IMR-90 (cell line): ENCODE results near the gene MAN1C1. TPM values are rescaled to one million over a fixed set of nuclear protein-coding genes. Genes with fewer than 3 reads are reported as not detected.

Source experiments
- ATAC-seq: fragments of 200-7000 bp; cut with Tn5 transposase; 2 replicates; pipeline ENCODE4 v1.9.1; 2020; ENCODE audit warnings: low read depth, mild to moderate bottlenecking, moderate library complexity
- BruUV-seq: library from RNA; stranded (reverse); fragments of 400-500 nt; replicated peaks from 2 replicates; lab custom pipeline; 2021; lab: Mats Ljungman, UMichigan
- CTCF ChIA-PET: fragments of 300-600 bp; formaldehyde crosslinking; extraction: SDS; loops from one replicate; lab custom pipeline; 2021; ENCODE audit warnings: antibody characterized with exemption; lab: Yijun Ruan, JAX
- POLR2A ChIA-PET: fragments of 300-600 bp; sonication (Branson Sonifier 250); formaldehyde crosslinking; loops from one replicate; lab custom pipeline; 2022; ENCODE audit warnings: antibody characterized with exemption; ENCODE audit not compliant: unreplicated experiment; lab: Charles Lee
- DNase-seq: peaks from one replicate; pipeline ENCODE4 v3.0.0; 2013
- H2AFZ ChIP-seq: replicated peaks from 2 replicates; pipeline ENCODE3; 2013; ENCODE audit warnings: low read length, mild to moderate bottlenecking; ENCODE audit not compliant: poor library complexity
- H2AK5ac ChIP-seq: 2 replicates; pipeline ENCODE4 v1.6.1; 2013; ENCODE audit warnings: low read depth, low read length, inconsistent platforms
- H2AK9ac ChIP-seq: replicated peaks from 2 replicates; pipeline ENCODE3; 2013; ENCODE audit warnings: mild to moderate bottlenecking, low read depth, low read length, moderate library complexity; ENCODE audit not compliant: poor library complexity
- H2BK120ac ChIP-seq: 2 replicates; pipeline ENCODE4 v1.6.1; 2013; ENCODE audit warnings: low read depth, low read length, inconsistent platforms
- H2BK15ac ChIP-seq: 3 replicates; pipeline ENCODE4 v1.6.1; 2013; ENCODE audit warnings: low read depth, low read length, inconsistent platforms
- H2BK20ac ChIP-seq: 2 replicates; pipeline ENCODE4 v1.6.1; 2013; ENCODE audit warnings: low read depth, mild to moderate bottlenecking, inconsistent platforms, low read length, moderate library complexity
- H2BK5ac ChIP-seq: 2 replicates; pipeline ENCODE4 v1.6.1; 2013; ENCODE audit warnings: mild to moderate bottlenecking, low read depth, low read length, inconsistent platforms; ENCODE audit not compliant: poor library complexity, severe bottlenecking
- H3K14ac ChIP-seq: replicated peaks from 2 replicates; pipeline ENCODE4 v1.6.1; 2013; ENCODE audit warnings: low read depth, low read length, inconsistent platforms
- H3K18ac ChIP-seq: 2 replicates; pipeline ENCODE4 v1.6.1; 2013; ENCODE audit warnings: low read depth, low read length, control low read depth
- H3K23ac ChIP-seq: 2 replicates; pipeline ENCODE4 v1.6.1; 2013; ENCODE audit warnings: low read depth, low read length, inconsistent platforms
- H3K27ac ChIP-seq: 2 replicates; pipeline ENCODE4 v1.5.1; 2013; ENCODE audit warnings: mild to moderate bottlenecking, control low read depth, low read length; ENCODE audit not compliant: insufficient read depth
- H3K27me3 ChIP-seq: 2 replicates; pipeline ENCODE4 v1.6.1; 2013; ENCODE audit warnings: low read length; ENCODE audit not compliant: control insufficient read depth, insufficient read depth
- H3K36me3 ChIP-seq: 2 replicates; pipeline ENCODE4 v1.6.1; 2013; ENCODE audit warnings: low read length, mixed read lengths; ENCODE audit not compliant: control insufficient read depth, insufficient read depth
- H3K4ac ChIP-seq: 2 replicates; pipeline ENCODE4 v1.6.1; 2013; ENCODE audit warnings: low read depth, low read length, inconsistent platforms
- H3K4me1 ChIP-seq: 2 replicates; pipeline ENCODE4 v1.6.1; 2013; ENCODE audit warnings: low read length, mixed read lengths; ENCODE audit not compliant: control insufficient read depth, insufficient read depth
- H3K4me2 ChIP-seq: 2 replicates; pipeline ENCODE4 v1.6.1; 2013; ENCODE audit warnings: low read depth, mild to moderate bottlenecking, control low read depth, low read length, moderate library complexity
- H3K4me3 ChIP-seq: 2 replicates; pipeline ENCODE4 v1.5.1; 2013; ENCODE audit warnings: low read depth, mild to moderate bottlenecking, control low read depth, low read length, moderate library complexity; ENCODE audit not compliant: insufficient read depth
- H3K56ac ChIP-seq: 2 replicates; pipeline ENCODE4 v1.6.1; 2013; ENCODE audit warnings: low read length, inconsistent platforms; ENCODE audit not compliant: insufficient read depth; ENCODE audit errors: extremely low read depth
- H3K79me1 ChIP-seq, 2 experiments: 2 replicates each; pipeline ENCODE4 v1.6.1; 2013; ENCODE audit warnings: low read length in 2 of 2, inconsistent platforms in 1 of 2, low read depth in 1 of 2
- H3K9ac ChIP-seq: 2 replicates; pipeline ENCODE4 v1.6.1; 2013; ENCODE audit warnings: low read depth, low read length, control low read depth
- H3K9me1 ChIP-seq: 2 replicates; pipeline ENCODE4 v1.6.1; 2013; ENCODE audit warnings: low read length, inconsistent platforms; ENCODE audit not compliant: insufficient read depth
- H3K9me3 ChIP-seq: 2 replicates; pipeline ENCODE4 v1.6.1; 2013; ENCODE audit warnings: low read length; ENCODE audit not compliant: control insufficient read depth, insufficient read depth
- H4K20me1 ChIP-seq: 2 replicates; pipeline ENCODE4 v1.6.1; 2013; ENCODE audit warnings: low read length, inconsistent platforms; ENCODE audit not compliant: insufficient read depth
- H4K5ac ChIP-seq: 2 replicates; pipeline ENCODE4 v1.6.1; 2013; ENCODE audit warnings: mild to moderate bottlenecking, low read depth, low read length, control low read depth
- H4K8ac ChIP-seq, 2 experiments: 2 replicates each; pipeline ENCODE4 v1.6.1; 2013; ENCODE audit warnings: low read depth in 2 of 2, low read length in 2 of 2, control low read depth in 1 of 2, inconsistent platforms in 1 of 2
- H4K91ac ChIP-seq: 2 replicates; pipeline ENCODE4 v1.6.1; 2013; ENCODE audit warnings: low read depth, low read length, inconsistent platforms; ENCODE audit not compliant: insufficient read depth
- CEBPB ChIP-seq: IDR thresholded peaks from 2 replicates; pipeline ENCODE4 v1.6.1; 2012; ENCODE audit warnings: low read depth, low read length, improper control_type of control experiment
- ELK1 ChIP-seq: fragments of 150-350 bp; IDR thresholded peaks from 2 replicates; pipeline ENCODE4 v1.6.1; 2016; ENCODE audit warnings: low read depth, mild to moderate bottlenecking, low read length, moderate library complexity, borderline replicate concordance
- FOS ChIP-seq: fragments of 150-350 bp; IDR thresholded peaks from 2 replicates; pipeline ENCODE4 v1.6.1; 2016; ENCODE audit warnings: low read depth, low read length
- MAFK ChIP-seq: IDR thresholded peaks from 2 replicates; pipeline ENCODE4 v1.6.1; 2012; ENCODE audit warnings: low read depth, low read length, improper control_type of control experiment
- MXI1 ChIP-seq: IDR thresholded peaks from 2 replicates; pipeline ENCODE4 v1.6.1; 2012; ENCODE audit warnings: low read depth, mild to moderate bottlenecking, low read length, moderate library complexity, borderline replicate concordance
- NFE2L2 ChIP-seq: fragments of 150-350 bp; IDR thresholded peaks from 2 replicates; pipeline ENCODE4 v1.6.1; 2016; ENCODE audit warnings: low read depth, mild to moderate bottlenecking, low read length
- POLR2A ChIP-seq: IDR thresholded peaks from 2 replicates; pipeline ENCODE4 v1.6.1; 2012; ENCODE audit warnings: mild to moderate bottlenecking, low read depth, low read length
- RAD21 ChIP-seq: IDR thresholded peaks from 2 replicates; pipeline ENCODE4 v1.6.1; 2012; ENCODE audit warnings: low read length, improper control_type of control experiment
- RCOR1 ChIP-seq: IDR thresholded peaks from 2 replicates; pipeline ENCODE4 v1.6.1; 2012; ENCODE audit warnings: mild to moderate bottlenecking, low read length, improper control_type of control experiment; ENCODE audit not compliant: insufficient replicate concordance
- SMC3 ChIP-seq: fragments of 150-350 bp; IDR thresholded peaks from 2 replicates; pipeline ENCODE4 v1.6.1; 2016; ENCODE audit warnings: low read depth, mild to moderate bottlenecking, antibody characterized with exemption, low read length, moderate library complexity
- USF2 ChIP-seq: fragments of 150-350 bp; IDR thresholded peaks from 2 replicates; pipeline ENCODE4 v1.6.1; 2017; ENCODE audit warnings: mild to moderate bottlenecking, antibody characterized with exemption, low read length, low read depth
- WGBS, 2 experiments: methylation state at CpG; one replicate each; pipeline versions ENCODE4 v1.1.5 to v1.1.7; 2013; ENCODE audit warnings: missing lambda C conversion rate in 2 of 2; ENCODE audit not compliant: insufficient read length in 1 of 2; ENCODE audit errors: extremely low coverage in 2 of 2; 5-methylcytosine and 5-hydroxymethylcytosine counted together
- dilution Hi-C: fragments of 300-500 bp; cut with HindIII; formaldehyde crosslinking; loops from one replicate; pipeline ENCODE4 v1.14.3; 2018; ENCODE audit warnings: low sequenced_read_pairs; ENCODE audit not compliant: unreplicated experiment
- in situ Hi-C: fragments of 300-500 bp; cut with MboI; formaldehyde crosslinking; loops from 3 replicates; pipeline ENCODE4 v1.14.3; 2019; ENCODE audit warnings: low sequenced_read_pairs, inconsistent platforms, mixed read lengths
- intact Hi-C: fragments of 100-400 bp; cut with micrococcal nuclease; formaldehyde crosslinking; loops from 2 replicates; pipeline ENCODE4 v1.10.0; 2022
- polyA plus RNA-seq, 3 experiments: library from polyadenylated mRNA; depleted of rRNA; stranded (reverse); fragments of >200 nt; gene quantifications; 2 replicates each; pipeline ENCODE4 v1.2.3, GENCODE V29; 2012; ENCODE audit warnings: low replicate concordance in 1 of 3
- total RNA-seq: library from RNA; depleted of rRNA; stranded (reverse); fragments of >200 nt; gene quantifications from 2 replicates; pipeline ENCODE4 v1.2.3, GENCODE V29; 2012

Gene MAN1C1
- total and polyA plus RNA-seq, 2 of the 4 experiments (the other 2 are of a cell fraction) = 3.2 to 11.3 TPM

- peak overlapping the region; percentile 94 for H2AK5ac ChIP-seq
- intact Hi-C loops (loop anchor here (5.0 kb wide), 1 partner anchor 85 kb away; no protein-coding TSS in a partner anchor), dilution Hi-C loops (no loop called here), in situ Hi-C loops (no loop called here)
- H2AK9ac ChIP-seq = peak overlapping the region; percentile 29
- H2AFZ ChIP-seq = no peak overlapping the region
- no TSS peak for BruUV-seq
- H2BK20ac ChIP-seq = peak overlapping the region; percentile 94
- H4K8ac ChIP-seq = peak overlapping the region; percentile 68 to 84
- H3K9me1 ChIP-seq = peaks cover 44% of the 10 kb centered on the region
- TF ChIP-seq USF2 (no peak), FOS (no peak), POLR2A (no peak), MXI1 (no peak), ELK1 (no peak), RCOR1 (no peak), SMC3 (no peak), NFE2L2 (no peak), MAFK (no peak), RAD21 (no peak), CEBPB (no peak)
- 100% methylated on average over 2 of the region's 8 CpGs; no CpG with 5 or more reads in 1 of the 2 experiments for WGBS, 2 experiments
- no peak overlapping the region for H3K4me2 ChIP-seq
- H3K27me3 ChIP-seq = no peaks in the 10 kb centered on the region
- H3K9ac ChIP-seq = peak overlapping the region; percentile 11; the same call in 1 of the 2 replicates
- H3K23ac ChIP-seq = peak overlapping the region; percentile 72
- H3K27ac ChIP-seq = peak overlapping the region; percentile 81
- peak overlapping the region; percentile 40; the same call in 1 of the 2 replicates for H3K56ac ChIP-seq
- peak overlapping the region; percentile 84 for H3K14ac ChIP-seq
- H2BK120ac ChIP-seq = peak overlapping the region; percentile 93
- H3K4ac ChIP-seq = peak overlapping the region; percentile 90
- H3K18ac ChIP-seq = peak overlapping the region; percentile 82
- H4K5ac ChIP-seq = peak overlapping the region; percentile 55
- peaks cover 54% of the 10 kb centered on the region for H3K4me1 ChIP-seq
- DNase-seq (no peak), ATAC-seq (no peak)
- H4K91ac ChIP-seq = peak overlapping the region; percentile 94
- POLR2A ChIA-PET = no interaction called here
- H4K20me1 ChIP-seq = 0 out of 2 replicates have a peak, but pooled peaks cover 5% of the 10 kb centered on the region
- peak overlapping the region; percentile 85; the same call in 2 of the 3 replicates for H2BK15ac ChIP-seq
- H2BK5ac ChIP-seq = peak overlapping the region; percentile 81
- no peaks in the 10 kb centered on the region for H3K36me3 ChIP-seq
- CTCF ChIA-PET = no interaction called here
- peaks cover 0 to 43% of the 10 kb centered on the region in 2 experiments; a peak in 2 of 4 replicates for H3K79me1 ChIP-seq
- H3K9me3 ChIP-seq = no peaks in the 10 kb centered on the region
- H3K4me3 ChIP-seq = no peak overlapping the region
Measured at GRCh38 chr1:25712299-25712970, 95.8 kb downstream of the MAN1C1 start.
